HCT116 (cell line): ENCODE data around the gene P4HA2.

Source experiments
- ELF1 ChIP-seq: IDR thresholded peaks from 2 replicates; pipeline ENCODE4 v1.6.1; 2012; ENCODE audit warnings: low read depth, borderline replicate concordance
- EZH2 ChIP-seq: fragments of 200-600 bp; sonication (generic); IDR thresholded peaks from 2 replicates; pipeline ENCODE4 v1.6.1; 2017; ENCODE audit warnings: antibody characterized with exemption, mixed run types
- EZH2phosphoT487 ChIP-seq: fragments of 200-600 bp; IDR thresholded peaks from 2 replicates; pipeline ENCODE4 v1.6.1; 2018; ENCODE audit warnings: antibody characterized with exemption, borderline replicate concordance
- POLR2A ChIP-seq: IDR thresholded peaks from 2 replicates; pipeline ENCODE4 v1.7.0; 2011; ENCODE audit warnings: borderline replicate concordance; ENCODE audit not compliant: insufficient read depth, insufficient read length; ENCODE audit errors: extremely low read depth
- POLR2AphosphoS5 ChIP-seq: IDR thresholded peaks from 2 replicates; pipeline ENCODE4 v1.6.1; 2011; ENCODE audit warnings: mild to moderate bottlenecking, low read depth, low read length, moderate library complexity
- SIN3A ChIP-seq: IDR thresholded peaks from 2 replicates; pipeline ENCODE4 v1.6.1; 2012; ENCODE audit warnings: low read depth
- SP1 ChIP-seq: IDR thresholded peaks from 2 replicates; pipeline ENCODE4 v1.6.1; 2012; ENCODE audit warnings: low read depth
- SRF ChIP-seq: IDR thresholded peaks from 2 replicates; pipeline ENCODE4 v1.6.1; 2012; ENCODE audit warnings: low read depth
- YY1 ChIP-seq: IDR thresholded peaks from 2 replicates; pipeline ENCODE4 v1.6.1; 2011; ENCODE audit warnings: low read length, low read depth, moderate library complexity, mild to moderate bottlenecking; ENCODE audit not compliant: insufficient replicate concordance; ENCODE audit errors: extremely low read depth
- ZFX ChIP-seq: fragments of 450-650 bp; IDR thresholded peaks from 2 replicates; pipeline ENCODE4 v1.6.1; 2017
- ZNF274 ChIP-seq: fragments of 200-500 bp; sonication (Bioruptor generic); IDR thresholded peaks from 2 replicates; pipeline ENCODE4 v1.6.1; 2014; ENCODE audit warnings: mild to moderate bottlenecking, low read depth, low read length, inconsistent platforms
- TF ChIP-seq, protein P1 (sequence below), 3 experiments: fragments of 200-600 bp in 1 of 3; sonication (generic) in 1 of 3; IDR thresholded peaks in 2 of 3; conservative IDR thresholded peaks in 1 of 3; 2 replicates each; pipeline ENCODE4 v1.5.1; 2012 to 2017; ENCODE audit warnings: low read depth in 2 of 3, low read length in 2 of 3, antibody characterized with exemption in 1 of 3, borderline replicate concordance in 1 of 3, control low read depth in 1 of 3, mild to moderate bottlenecking in 1 of 3, mixed read lengths in 1 of 3, mixed run types in 1 of 3, moderate library complexity in 1 of 3; ENCODE audit not compliant: insufficient read depth in 1 of 3
- TF ChIP-seq, protein P2 (sequence below): IDR thresholded peaks from 2 replicates; pipeline ENCODE4 v1.6.1; 2011; ENCODE audit warnings: mild to moderate bottlenecking, low read length, moderate library complexity; ENCODE audit not compliant: insufficient replicate concordance; ENCODE audit errors: extremely low read depth

DNA sequence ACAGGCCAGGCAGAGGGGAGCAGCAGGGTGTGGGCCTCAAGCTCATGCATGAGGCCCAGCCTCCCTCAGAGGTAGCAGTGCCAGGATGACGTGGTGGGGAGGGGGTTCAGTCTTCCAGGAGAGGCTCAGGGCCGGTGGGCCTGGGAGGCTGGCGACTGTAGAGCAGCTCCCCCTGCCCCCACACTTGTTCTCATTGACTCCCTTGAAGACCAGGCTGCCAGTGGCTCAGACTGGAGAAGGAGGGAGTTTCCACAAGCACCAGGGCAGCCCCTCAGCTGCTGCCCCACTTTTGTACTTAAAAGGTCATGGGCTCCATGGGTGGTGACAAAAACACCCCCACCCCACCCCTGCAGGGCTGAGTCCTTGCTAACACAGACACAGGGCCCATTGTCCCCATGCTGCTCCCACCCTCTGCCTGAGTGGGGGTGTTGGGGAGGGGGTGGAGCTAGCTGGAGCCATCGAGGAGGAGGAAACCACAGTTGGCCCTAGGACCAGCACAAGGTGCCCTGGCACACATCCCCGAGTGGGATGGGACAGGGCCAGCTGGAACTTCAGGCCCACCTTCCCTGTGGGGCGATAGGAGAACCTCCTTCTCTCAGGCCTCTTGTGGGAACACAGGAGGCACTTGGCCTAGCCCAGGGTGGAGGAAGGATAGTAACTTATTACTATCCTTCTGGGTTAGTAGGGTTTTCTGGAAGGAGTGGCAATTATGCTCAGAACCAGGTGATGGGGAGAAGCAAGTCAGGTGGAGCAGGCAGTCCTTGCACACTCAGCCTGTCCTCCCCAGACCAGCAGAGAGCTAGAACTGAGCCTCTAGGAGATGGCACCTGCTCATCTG lies 40.5 kb upstream of the P4HA2 start:
- TF ChIP-seq, protein P1, sequence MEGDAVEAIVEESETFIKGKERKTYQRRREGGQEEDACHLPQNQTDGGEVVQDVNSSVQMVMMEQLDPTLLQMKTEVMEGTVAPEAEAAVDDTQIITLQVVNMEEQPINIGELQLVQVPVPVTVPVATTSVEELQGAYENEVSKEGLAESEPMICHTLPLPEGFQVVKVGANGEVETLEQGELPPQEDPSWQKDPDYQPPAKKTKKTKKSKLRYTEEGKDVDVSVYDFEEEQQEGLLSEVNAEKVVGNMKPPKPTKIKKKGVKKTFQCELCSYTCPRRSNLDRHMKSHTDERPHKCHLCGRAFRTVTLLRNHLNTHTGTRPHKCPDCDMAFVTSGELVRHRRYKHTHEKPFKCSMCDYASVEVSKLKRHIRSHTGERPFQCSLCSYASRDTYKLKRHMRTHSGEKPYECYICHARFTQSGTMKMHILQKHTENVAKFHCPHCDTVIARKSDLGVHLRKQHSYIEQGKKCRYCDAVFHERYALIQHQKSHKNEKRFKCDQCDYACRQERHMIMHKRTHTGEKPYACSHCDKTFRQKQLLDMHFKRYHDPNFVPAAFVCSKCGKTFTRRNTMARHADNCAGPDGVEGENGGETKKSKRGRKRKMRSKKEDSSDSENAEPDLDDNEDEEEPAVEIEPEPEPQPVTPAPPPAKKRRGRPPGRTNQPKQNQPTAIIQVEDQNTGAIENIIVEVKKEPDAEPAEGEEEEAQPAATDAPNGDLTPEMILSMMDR (IDR thresholded peaks at IDR 0.05 in 2 of 3, conservative IDR thresholded peaks at IDR 0.05 in 1 of 3; ENCODE audit: borderline replicate concordance in 1 of 3, insufficient read depth in 1 of 3, low read depth in 2 of 3, low read length in 2 of 3) = no peak
- TF ChIP-seq POLR2AphosphoS5 (no peak), EZH2 (no peak), POLR2A (no peak), EZH2phosphoT487 (no peak), YY1 (no peak), ZNF274 (no peak), SIN3A (no peak), ELF1 (no peak), SRF (no peak), SP1 (no peak), ZFX (no peak)
- TF ChIP-seq, protein P2, sequence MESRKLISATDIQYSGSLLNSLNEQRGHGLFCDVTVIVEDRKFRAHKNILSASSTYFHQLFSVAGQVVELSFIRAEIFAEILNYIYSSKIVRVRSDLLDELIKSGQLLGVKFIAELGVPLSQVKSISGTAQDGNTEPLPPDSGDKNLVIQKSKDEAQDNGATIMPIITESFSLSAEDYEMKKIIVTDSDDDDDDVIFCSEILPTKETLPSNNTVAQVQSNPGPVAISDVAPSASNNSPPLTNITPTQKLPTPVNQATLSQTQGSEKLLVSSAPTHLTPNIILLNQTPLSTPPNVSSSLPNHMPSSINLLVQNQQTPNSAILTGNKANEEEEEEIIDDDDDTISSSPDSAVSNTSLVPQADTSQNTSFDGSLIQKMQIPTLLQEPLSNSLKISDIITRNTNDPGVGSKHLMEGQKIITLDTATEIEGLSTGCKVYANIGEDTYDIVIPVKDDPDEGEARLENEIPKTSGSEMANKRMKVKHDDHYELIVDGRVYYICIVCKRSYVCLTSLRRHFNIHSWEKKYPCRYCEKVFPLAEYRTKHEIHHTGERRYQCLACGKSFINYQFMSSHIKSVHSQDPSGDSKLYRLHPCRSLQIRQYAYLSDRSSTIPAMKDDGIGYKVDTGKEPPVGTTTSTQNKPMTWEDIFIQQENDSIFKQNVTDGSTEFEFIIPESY = no peak
